IMR-90 (cell line): Measurements from ENCODE around the gene CDHR3. TPM values are rescaled to one million over a fixed set of nuclear protein-coding genes. Genes with fewer than 3 reads are reported as not detected.

Experiments
- ATAC-seq: fragments of 200-7000 bp; cut with Tn5 transposase; 2 replicates; pipeline ENCODE4 v1.9.1; 2020; ENCODE audit warnings: low read depth, mild to moderate bottlenecking, moderate library complexity
- BruUV-seq: library from RNA; stranded (reverse); fragments of 400-500 nt; replicated peaks from 2 replicates; lab custom pipeline; 2021; lab: Mats Ljungman, UMichigan
- CTCF ChIA-PET: fragments of 300-600 bp; formaldehyde crosslinking; extraction: SDS; loops from one replicate; lab custom pipeline; 2021; ENCODE audit warnings: antibody characterized with exemption; lab: Yijun Ruan, JAX
- POLR2A ChIA-PET: fragments of 300-600 bp; sonication (Branson Sonifier 250); formaldehyde crosslinking; loops from one replicate; lab custom pipeline; 2022; ENCODE audit warnings: antibody characterized with exemption; ENCODE audit not compliant: unreplicated experiment; lab: Charles Lee
- DNase-seq: peaks from one replicate; pipeline ENCODE4 v3.0.0; 2013
- H2AFZ ChIP-seq: replicated peaks from 2 replicates; pipeline ENCODE3; 2013; ENCODE audit warnings: low read length, mild to moderate bottlenecking; ENCODE audit not compliant: poor library complexity
- H2AK5ac ChIP-seq: 2 replicates; pipeline ENCODE4 v1.6.1; 2013; ENCODE audit warnings: low read depth, low read length, inconsistent platforms
- H2AK9ac ChIP-seq: replicated peaks from 2 replicates; pipeline ENCODE3; 2013; ENCODE audit warnings: mild to moderate bottlenecking, low read depth, low read length, moderate library complexity; ENCODE audit not compliant: poor library complexity
- H2BK120ac ChIP-seq: 2 replicates; pipeline ENCODE4 v1.6.1; 2013; ENCODE audit warnings: low read depth, low read length, inconsistent platforms
- H2BK15ac ChIP-seq: 3 replicates; pipeline ENCODE4 v1.6.1; 2013; ENCODE audit warnings: low read depth, low read length, inconsistent platforms
- H2BK20ac ChIP-seq: 2 replicates; pipeline ENCODE4 v1.6.1; 2013; ENCODE audit warnings: low read depth, mild to moderate bottlenecking, inconsistent platforms, low read length, moderate library complexity
- H2BK5ac ChIP-seq: 2 replicates; pipeline ENCODE4 v1.6.1; 2013; ENCODE audit warnings: mild to moderate bottlenecking, low read depth, low read length, inconsistent platforms; ENCODE audit not compliant: poor library complexity, severe bottlenecking
- H3K14ac ChIP-seq: replicated peaks from 2 replicates; pipeline ENCODE4 v1.6.1; 2013; ENCODE audit warnings: low read depth, low read length, inconsistent platforms
- H3K18ac ChIP-seq: 2 replicates; pipeline ENCODE4 v1.6.1; 2013; ENCODE audit warnings: low read depth, low read length, control low read depth
- H3K23ac ChIP-seq: 2 replicates; pipeline ENCODE4 v1.6.1; 2013; ENCODE audit warnings: low read depth, low read length, inconsistent platforms
- H3K27ac ChIP-seq: 2 replicates; pipeline ENCODE4 v1.5.1; 2013; ENCODE audit warnings: mild to moderate bottlenecking, control low read depth, low read length; ENCODE audit not compliant: insufficient read depth
- H3K27me3 ChIP-seq: 2 replicates; pipeline ENCODE4 v1.6.1; 2013; ENCODE audit warnings: low read length; ENCODE audit not compliant: control insufficient read depth, insufficient read depth
- H3K36me3 ChIP-seq: 2 replicates; pipeline ENCODE4 v1.6.1; 2013; ENCODE audit warnings: low read length, mixed read lengths; ENCODE audit not compliant: control insufficient read depth, insufficient read depth
- H3K4ac ChIP-seq: 2 replicates; pipeline ENCODE4 v1.6.1; 2013; ENCODE audit warnings: low read depth, low read length, inconsistent platforms
- H3K4me1 ChIP-seq: 2 replicates; pipeline ENCODE4 v1.6.1; 2013; ENCODE audit warnings: low read length, mixed read lengths; ENCODE audit not compliant: control insufficient read depth, insufficient read depth
- H3K4me2 ChIP-seq: 2 replicates; pipeline ENCODE4 v1.6.1; 2013; ENCODE audit warnings: low read depth, mild to moderate bottlenecking, control low read depth, low read length, moderate library complexity
- H3K4me3 ChIP-seq: 2 replicates; pipeline ENCODE4 v1.5.1; 2013; ENCODE audit warnings: low read depth, mild to moderate bottlenecking, control low read depth, low read length, moderate library complexity; ENCODE audit not compliant: insufficient read depth
- H3K56ac ChIP-seq: 2 replicates; pipeline ENCODE4 v1.6.1; 2013; ENCODE audit warnings: low read length, inconsistent platforms; ENCODE audit not compliant: insufficient read depth; ENCODE audit errors: extremely low read depth
- H3K79me1 ChIP-seq, 2 experiments: 2 replicates each; pipeline ENCODE4 v1.6.1; 2013; ENCODE audit warnings: low read length in 2 of 2, inconsistent platforms in 1 of 2, low read depth in 1 of 2
- H3K9ac ChIP-seq: 2 replicates; pipeline ENCODE4 v1.6.1; 2013; ENCODE audit warnings: low read depth, low read length, control low read depth
- H3K9me1 ChIP-seq: 2 replicates; pipeline ENCODE4 v1.6.1; 2013; ENCODE audit warnings: low read length, inconsistent platforms; ENCODE audit not compliant: insufficient read depth
- H3K9me3 ChIP-seq: 2 replicates; pipeline ENCODE4 v1.6.1; 2013; ENCODE audit warnings: low read length; ENCODE audit not compliant: control insufficient read depth, insufficient read depth
- H4K20me1 ChIP-seq: 2 replicates; pipeline ENCODE4 v1.6.1; 2013; ENCODE audit warnings: low read length, inconsistent platforms; ENCODE audit not compliant: insufficient read depth
- H4K5ac ChIP-seq: 2 replicates; pipeline ENCODE4 v1.6.1; 2013; ENCODE audit warnings: mild to moderate bottlenecking, low read depth, low read length, control low read depth
- H4K8ac ChIP-seq, 2 experiments: 2 replicates each; pipeline ENCODE4 v1.6.1; 2013; ENCODE audit warnings: low read depth in 2 of 2, low read length in 2 of 2, control low read depth in 1 of 2, inconsistent platforms in 1 of 2
- H4K91ac ChIP-seq: 2 replicates; pipeline ENCODE4 v1.6.1; 2013; ENCODE audit warnings: low read depth, low read length, inconsistent platforms; ENCODE audit not compliant: insufficient read depth
- BHLHE40 ChIP-seq: fragments of 150-350 bp; IDR thresholded peaks from 2 replicates; pipeline ENCODE4 v1.6.1; 2016; ENCODE audit warnings: mild to moderate bottlenecking, low read depth, low read length
- CEBPB ChIP-seq: IDR thresholded peaks from 2 replicates; pipeline ENCODE4 v1.6.1; 2012; ENCODE audit warnings: low read depth, low read length, improper control_type of control experiment
- CHD1 ChIP-seq: IDR thresholded peaks from 2 replicates; pipeline ENCODE4 v1.6.1; 2012; ENCODE audit warnings: low read depth, low read length, improper control_type of control experiment
- CTCF ChIP-seq: conservative IDR thresholded peaks from 2 replicates; pipeline ENCODE4 v1.5.1; 2012; ENCODE audit warnings: mild to moderate bottlenecking, low read depth, low read length, improper control_type of control experiment
- FOS ChIP-seq: fragments of 150-350 bp; IDR thresholded peaks from 2 replicates; pipeline ENCODE4 v1.6.1; 2016; ENCODE audit warnings: low read depth, low read length
- MAFK ChIP-seq: IDR thresholded peaks from 2 replicates; pipeline ENCODE4 v1.6.1; 2012; ENCODE audit warnings: low read depth, low read length, improper control_type of control experiment
- MAZ ChIP-seq: IDR thresholded peaks from 2 replicates; pipeline ENCODE4 v1.6.1; 2012; ENCODE audit warnings: low read depth, mild to moderate bottlenecking, low read length, improper control_type of control experiment, moderate library complexity, borderline replicate concordance
- NFE2L2 ChIP-seq: fragments of 150-350 bp; IDR thresholded peaks from 2 replicates; pipeline ENCODE4 v1.6.1; 2016; ENCODE audit warnings: low read depth, mild to moderate bottlenecking, low read length
- RAD21 ChIP-seq: IDR thresholded peaks from 2 replicates; pipeline ENCODE4 v1.6.1; 2012; ENCODE audit warnings: low read length, improper control_type of control experiment
- RCOR1 ChIP-seq: IDR thresholded peaks from 2 replicates; pipeline ENCODE4 v1.6.1; 2012; ENCODE audit warnings: mild to moderate bottlenecking, low read length, improper control_type of control experiment; ENCODE audit not compliant: insufficient replicate concordance
- WGBS, 2 experiments: methylation state at CpG; one replicate each; pipeline versions ENCODE4 v1.1.5 to v1.1.7; 2013; ENCODE audit warnings: missing lambda C conversion rate in 2 of 2; ENCODE audit not compliant: insufficient read length in 1 of 2; ENCODE audit errors: extremely low coverage in 2 of 2; 5-methylcytosine and 5-hydroxymethylcytosine counted together
- dilution Hi-C: fragments of 300-500 bp; cut with HindIII; formaldehyde crosslinking; loops from one replicate; pipeline ENCODE4 v1.14.3; 2018; ENCODE audit warnings: low sequenced_read_pairs; ENCODE audit not compliant: unreplicated experiment
- in situ Hi-C: fragments of 300-500 bp; cut with MboI; formaldehyde crosslinking; loops from 3 replicates; pipeline ENCODE4 v1.14.3; 2019; ENCODE audit warnings: low sequenced_read_pairs, inconsistent platforms, mixed read lengths
- intact Hi-C: fragments of 100-400 bp; cut with micrococcal nuclease; formaldehyde crosslinking; loops from 2 replicates; pipeline ENCODE4 v1.10.0; 2022
- polyA plus RNA-seq, 3 experiments: library from polyadenylated mRNA; depleted of rRNA; stranded (reverse); fragments of >200 nt; gene quantifications; 2 replicates each; pipeline ENCODE4 v1.2.3, GENCODE V29; 2012; ENCODE audit warnings: low replicate concordance in 1 of 3
- total RNA-seq: library from RNA; depleted of rRNA; stranded (reverse); fragments of >200 nt; gene quantifications from 2 replicates; pipeline ENCODE4 v1.2.3, GENCODE V29; 2012
- TF ChIP-seq, protein P1 (sequence below): fragments of 150-350 bp; IDR thresholded peaks from 2 replicates; pipeline ENCODE4 v1.6.1; 2016; ENCODE audit warnings: low read depth, mild to moderate bottlenecking, low read length, moderate library complexity, borderline replicate concordance

The CDHR3 gene
- total and polyA plus RNA-seq, 2 of the 4 experiments (the other 2 are of a cell fraction): 0.96 to 1.6 TPM

DNA sequence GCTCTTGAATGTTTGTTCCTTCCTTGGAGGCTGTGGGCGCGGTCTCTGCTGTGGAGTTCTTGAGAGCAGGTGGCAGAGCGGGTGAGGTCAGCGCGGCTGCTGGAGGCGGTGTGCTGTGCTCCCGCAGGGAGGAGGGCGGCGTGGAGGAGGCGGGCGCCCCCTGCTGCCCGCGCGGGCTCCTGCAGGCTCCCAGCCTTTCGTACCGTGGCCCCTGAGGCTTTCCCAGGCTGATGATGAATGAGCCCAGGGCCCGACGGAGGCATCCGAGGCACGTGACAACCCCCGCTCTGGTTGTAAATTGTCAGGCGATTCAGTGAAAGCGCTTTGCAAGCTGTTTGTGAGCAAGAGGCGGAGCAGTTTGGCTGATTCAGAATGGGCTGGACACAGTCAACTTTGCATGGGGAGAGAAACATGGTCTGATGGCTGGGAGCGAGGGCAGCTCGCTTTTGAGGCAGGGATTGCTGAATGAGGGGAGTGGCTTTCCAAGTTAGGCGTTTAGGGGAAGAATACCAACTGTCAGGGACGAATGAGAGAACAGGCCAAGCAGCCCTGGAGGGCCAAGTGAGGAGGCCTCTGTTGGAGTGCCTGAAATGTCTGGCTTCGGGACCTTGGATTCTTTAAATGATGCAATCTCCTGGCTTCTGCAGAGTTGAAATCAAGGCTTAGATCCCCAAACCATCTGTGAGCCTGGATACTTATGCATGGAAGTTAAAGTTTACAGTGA lies 46.6 kb downstream of the CDHR3 start (continued):
- TF ChIP-seq RAD21: peak; percentile 87
- TF ChIP-seq FOS: 0 out of 2 replicates have a peak, but pooled peaks have one; percentile 26
- no peak; the same call in 1 of the 2 replicates for TF ChIP-seq NFE2L2

DNA sequence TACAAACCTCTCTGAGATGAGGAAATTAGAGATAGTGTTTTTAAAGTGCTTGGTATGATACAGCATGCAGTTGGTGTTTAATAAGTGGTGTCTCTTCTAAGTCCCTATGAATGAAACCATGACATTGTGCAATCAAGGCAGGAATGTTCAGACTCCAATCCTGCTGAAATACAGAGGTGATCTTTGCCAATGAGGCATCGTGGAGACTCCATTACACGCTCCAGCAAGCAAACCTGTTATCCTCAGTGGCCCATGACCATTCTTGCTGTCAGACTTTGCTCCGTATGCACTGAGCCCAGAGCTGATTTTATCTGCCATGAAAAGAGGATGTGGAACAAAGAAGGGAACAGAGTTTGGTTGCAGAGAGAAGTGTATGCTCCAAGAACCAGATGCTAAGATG lies 47.3 kb downstream of the CDHR3 start:
- ATAC-seq: no peak
- no peaks in the 10 kb centered on the region for H3K27me3 ChIP-seq
- H3K4me1 ChIP-seq: peaks cover 26% of the 10 kb centered on the region
- no peak overlapping the region for H3K4me3 ChIP-seq
- in situ Hi-C loops: loop anchor here (5.0 kb wide), 1 partner anchor 243 kb away; no protein-coding TSS in a partner anchor
- BruUV-seq: no TSS peak
- 100% methylated on average over 1 of the region's 3 CpGs; no CpG with 5 or more reads in 1 of the 2 experiments for WGBS, 2 experiments
- H2AK5ac ChIP-seq: peak overlapping the region; percentile 62; the same call in 1 of the 2 replicates
- peak overlapping the region; percentile 88 for H3K14ac ChIP-seq
- H2BK120ac ChIP-seq: peak overlapping the region; percentile 90
- peak overlapping the region; percentile 0 for H3K4me2 ChIP-seq
- peak overlapping the region; percentile 95; the same call in 1 of the 2 replicates for H3K27ac ChIP-seq
- H3K23ac ChIP-seq: peak overlapping the region; percentile 72
- H3K36me3 ChIP-seq: no peaks in the 10 kb centered on the region
- ChIA-PET POLR2A (no interaction called here), CTCF (interaction anchor here (0.6 to 1.0 kb wide), 8 partner anchors 11 to 420 kb away, joined by 3 to 5 read pairs (median 4); no protein-coding TSS in a partner anchor)
- H3K18ac ChIP-seq: peak overlapping the region; percentile 89
- H3K9me1 ChIP-seq: peaks cover 20% of the 10 kb centered on the region
- H4K91ac ChIP-seq: peak overlapping the region; percentile 79
- H4K5ac ChIP-seq: peak overlapping the region; percentile 85
- peak overlapping the region; percentile 1 for H2AFZ ChIP-seq
- TF ChIP-seq CEBPB: peak; percentile 91
- no peak for TF ChIP-seq MAZ
- no peak for TF ChIP-seq CHD1
- no peak for TF ChIP-seq RCOR1
- TF ChIP-seq, protein P1, sequence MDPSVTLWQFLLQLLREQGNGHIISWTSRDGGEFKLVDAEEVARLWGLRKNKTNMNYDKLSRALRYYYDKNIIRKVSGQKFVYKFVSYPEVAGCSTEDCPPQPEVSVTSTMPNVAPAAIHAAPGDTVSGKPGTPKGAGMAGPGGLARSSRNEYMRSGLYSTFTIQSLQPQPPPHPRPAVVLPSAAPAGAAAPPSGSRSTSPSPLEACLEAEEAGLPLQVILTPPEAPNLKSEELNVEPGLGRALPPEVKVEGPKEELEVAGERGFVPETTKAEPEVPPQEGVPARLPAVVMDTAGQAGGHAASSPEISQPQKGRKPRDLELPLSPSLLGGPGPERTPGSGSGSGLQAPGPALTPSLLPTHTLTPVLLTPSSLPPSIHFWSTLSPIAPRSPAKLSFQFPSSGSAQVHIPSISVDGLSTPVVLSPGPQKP: no peak
- TF ChIP-seq CTCF: no peak
- TF ChIP-seq BHLHE40: no peak
- TF ChIP-seq MAFK: no peak
- H2AK9ac ChIP-seq: peak overlapping the region; percentile 25
- H2BK15ac ChIP-seq: peak overlapping the region; percentile 39; the same call in 2 of the 3 replicates
- peak overlapping the region; percentile 81 for H2BK5ac ChIP-seq
- dilution Hi-C loops: no loop called here
- H4K8ac ChIP-seq: peak overlapping the region; percentile 3 to 80; a peak in 2 of 4 replicates
- H3K4ac ChIP-seq: peak overlapping the region; percentile 83
- intact Hi-C loops: no loop called here
- H2BK20ac ChIP-seq: peak overlapping the region; percentile 92
- no peaks in the 10 kb centered on the region for H3K79me1 ChIP-seq
- DNase-seq: no peak
- peaks cover 6% of the 10 kb centered on the region for H3K9me3 ChIP-seq
- peak overlapping the region; percentile 55; the same call in 1 of the 2 replicates for H3K56ac ChIP-seq
- H4K20me1 ChIP-seq: no peaks in the 10 kb centered on the region
- H3K9ac ChIP-seq: peak overlapping the region; percentile 23
